ENCODE results near the gene LCN15. TPM values are rescaled to one million over a fixed set of nuclear protein-coding genes. Genes with fewer than 3 reads are reported as not detected.

The LCN15 gene
- total and polyA plus RNA-seq, 2 of the 13 experiments (the other 11 are each of a cell fraction or from before 2014, with no cell fraction given) = 1.3 to 53.7 TPM

DNA sequence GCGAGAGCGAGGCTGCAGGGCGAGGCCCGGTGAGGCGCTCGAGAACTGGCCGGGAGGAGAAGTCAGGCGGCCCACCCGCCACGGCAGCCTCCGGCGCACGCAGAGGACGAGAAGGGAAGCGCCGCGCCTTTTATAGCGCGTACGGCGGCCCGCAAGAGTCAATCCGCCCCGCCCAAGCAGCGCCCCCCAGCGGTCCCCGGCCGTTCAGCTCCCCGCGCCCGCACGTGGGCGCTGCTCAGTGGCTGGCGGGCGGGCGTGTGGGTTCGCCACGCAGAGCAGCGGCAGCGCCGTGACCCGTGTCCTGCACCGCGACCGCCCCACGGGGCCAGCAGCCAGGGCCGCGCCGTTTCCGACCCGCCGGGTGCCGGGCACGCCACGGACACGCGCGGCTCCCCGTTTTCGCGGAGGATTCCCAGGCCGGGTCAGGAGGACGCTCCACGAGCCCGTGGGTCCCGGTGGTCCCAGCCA, 36.2 kb downstream of the LCN15 start (continued):
- TF ChIP-seq, protein P1, sequence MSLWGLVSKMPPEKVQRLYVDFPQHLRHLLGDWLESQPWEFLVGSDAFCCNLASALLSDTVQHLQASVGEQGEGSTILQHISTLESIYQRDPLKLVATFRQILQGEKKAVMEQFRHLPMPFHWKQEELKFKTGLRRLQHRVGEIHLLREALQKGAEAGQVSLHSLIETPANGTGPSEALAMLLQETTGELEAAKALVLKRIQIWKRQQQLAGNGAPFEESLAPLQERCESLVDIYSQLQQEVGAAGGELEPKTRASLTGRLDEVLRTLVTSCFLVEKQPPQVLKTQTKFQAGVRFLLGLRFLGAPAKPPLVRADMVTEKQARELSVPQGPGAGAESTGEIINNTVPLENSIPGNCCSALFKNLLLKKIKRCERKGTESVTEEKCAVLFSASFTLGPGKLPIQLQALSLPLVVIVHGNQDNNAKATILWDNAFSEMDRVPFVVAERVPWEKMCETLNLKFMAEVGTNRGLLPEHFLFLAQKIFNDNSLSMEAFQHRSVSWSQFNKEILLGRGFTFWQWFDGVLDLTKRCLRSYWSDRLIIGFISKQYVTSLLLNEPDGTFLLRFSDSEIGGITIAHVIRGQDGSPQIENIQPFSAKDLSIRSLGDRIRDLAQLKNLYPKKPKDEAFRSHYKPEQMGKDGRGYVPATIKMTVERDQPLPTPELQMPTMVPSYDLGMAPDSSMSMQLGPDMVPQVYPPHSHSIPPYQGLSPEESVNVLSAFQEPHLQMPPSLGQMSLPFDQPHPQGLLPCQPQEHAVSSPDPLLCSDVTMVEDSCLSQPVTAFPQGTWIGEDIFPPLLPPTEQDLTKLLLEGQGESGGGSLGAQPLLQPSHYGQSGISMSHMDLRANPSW (CRISPR knock-in tag; IDR thresholded peaks at IDR 0.05; ENCODE audit: borderline replicate concordance) = no peak
- TF ChIP-seq, protein P2, sequence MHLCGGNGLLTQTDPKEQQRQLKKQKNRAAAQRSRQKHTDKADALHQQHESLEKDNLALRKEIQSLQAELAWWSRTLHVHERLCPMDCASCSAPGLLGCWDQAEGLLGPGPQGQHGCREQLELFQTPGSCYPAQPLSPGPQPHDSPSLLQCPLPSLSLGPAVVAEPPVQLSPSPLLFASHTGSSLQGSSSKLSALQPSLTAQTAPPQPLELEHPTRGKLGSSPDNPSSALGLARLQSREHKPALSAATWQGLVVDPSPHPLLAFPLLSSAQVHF (CRISPR knock-in tag; IDR thresholded peaks at IDR 0.05) = peak; percentile 38; the same call in 1 of the 2 replicates
- TF ChIP-seq, protein P3, sequence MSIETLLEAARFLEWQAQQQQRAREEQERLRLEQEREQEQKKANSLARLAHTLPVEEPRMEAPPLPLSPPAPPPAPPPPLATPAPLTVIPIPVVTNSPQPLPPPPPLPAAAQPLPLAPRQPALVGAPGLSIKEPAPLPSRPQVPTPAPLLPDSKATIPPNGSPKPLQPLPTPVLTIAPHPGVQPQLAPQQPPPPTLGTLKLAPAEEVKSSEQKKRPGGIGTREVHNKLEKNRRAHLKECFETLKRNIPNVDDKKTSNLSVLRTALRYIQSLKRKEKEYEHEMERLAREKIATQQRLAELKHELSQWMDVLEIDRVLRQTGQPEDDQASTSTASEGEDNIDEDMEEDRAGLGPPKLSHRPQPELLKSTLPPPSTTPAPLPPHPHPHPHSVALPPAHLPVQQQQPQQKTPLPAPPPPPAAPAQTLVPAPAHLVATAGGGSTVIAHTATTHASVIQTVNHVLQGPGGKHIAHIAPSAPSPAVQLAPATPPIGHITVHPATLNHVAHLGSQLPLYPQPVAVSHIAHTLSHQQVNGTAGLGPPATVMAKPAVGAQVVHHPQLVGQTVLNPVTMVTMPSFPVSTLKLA (IDR thresholded peaks at IDR 0.05) = no peak; the same call in 1 of the 2 replicates
- TF ChIP-seq, protein P4, sequence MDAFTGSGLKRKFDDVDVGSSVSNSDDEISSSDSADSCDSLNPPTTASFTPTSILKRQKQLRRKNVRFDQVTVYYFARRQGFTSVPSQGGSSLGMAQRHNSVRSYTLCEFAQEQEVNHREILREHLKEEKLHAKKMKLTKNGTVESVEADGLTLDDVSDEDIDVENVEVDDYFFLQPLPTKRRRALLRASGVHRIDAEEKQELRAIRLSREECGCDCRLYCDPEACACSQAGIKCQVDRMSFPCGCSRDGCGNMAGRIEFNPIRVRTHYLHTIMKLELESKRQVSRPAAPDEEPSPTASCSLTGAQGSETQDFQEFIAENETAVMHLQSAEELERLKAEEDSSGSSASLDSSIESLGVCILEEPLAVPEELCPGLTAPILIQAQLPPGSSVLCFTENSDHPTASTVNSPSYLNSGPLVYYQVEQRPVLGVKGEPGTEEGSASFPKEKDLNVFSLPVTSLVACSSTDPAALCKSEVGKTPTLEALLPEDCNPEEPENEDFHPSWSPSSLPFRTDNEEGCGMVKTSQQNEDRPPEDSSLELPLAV (CRISPR knock-in tag; conservative IDR thresholded peaks at IDR 0.05; ENCODE audit: low read depth) = peak; percentile 89; the same call in 1 of the 2 replicates
- TF ChIP-seq, protein P5, sequence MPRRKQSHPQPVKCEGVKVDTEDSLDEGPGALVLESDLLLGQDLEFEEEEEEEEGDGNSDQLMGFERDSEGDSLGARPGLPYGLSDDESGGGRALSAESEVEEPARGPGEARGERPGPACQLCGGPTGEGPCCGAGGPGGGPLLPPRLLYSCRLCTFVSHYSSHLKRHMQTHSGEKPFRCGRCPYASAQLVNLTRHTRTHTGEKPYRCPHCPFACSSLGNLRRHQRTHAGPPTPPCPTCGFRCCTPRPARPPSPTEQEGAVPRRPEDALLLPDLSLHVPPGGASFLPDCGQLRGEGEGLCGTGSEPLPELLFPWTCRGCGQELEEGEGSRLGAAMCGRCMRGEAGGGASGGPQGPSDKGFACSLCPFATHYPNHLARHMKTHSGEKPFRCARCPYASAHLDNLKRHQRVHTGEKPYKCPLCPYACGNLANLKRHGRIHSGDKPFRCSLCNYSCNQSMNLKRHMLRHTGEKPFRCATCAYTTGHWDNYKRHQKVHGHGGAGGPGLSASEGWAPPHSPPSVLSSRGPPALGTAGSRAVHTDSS (CRISPR knock-in tag; conservative IDR thresholded peaks at IDR 0.05) = no peak
- TF ChIP-seq ZNF768 (CRISPR knock-in tag; IDR thresholded peaks at IDR 0.05) (peak; percentile 76; the same call in 1 of the 2 replicates), MAZ (IDR thresholded peaks at IDR 0.05; ENCODE audit: borderline replicate concordance, low read depth, low read length) (peak; percentile 85), MAZ (CRISPR knock-in tag; IDR thresholded peaks at IDR 0.05; ENCODE audit: low read depth) (peak; percentile 96), EHMT2 (IDR thresholded peaks at IDR 0.05; ENCODE audit: borderline replicate concordance, low read depth, low read length) (no peak), HNF4G (IDR thresholded peaks at IDR 0.05; ENCODE audit: borderline replicate concordance, low read depth, low read length) (peak; percentile 45; the same call in 1 of the 2 replicates), HNF4G (CRISPR knock-in tag; IDR thresholded peaks at IDR 0.05; ENCODE audit: borderline replicate concordance, low read depth) (no peak), POGZ (CRISPR knock-in tag; IDR thresholded peaks at IDR 0.05) (peak; percentile 82), ZNF101 (CRISPR knock-in tag; IDR thresholded peaks at IDR 0.05; ENCODE audit: borderline replicate concordance, low read depth) (no peak), ZNF225 (CRISPR knock-in tag; IDR thresholded peaks at IDR 0.05) (no peak; the same call in 1 of the 2 replicates)
- TF ChIP-seq, protein P6, sequence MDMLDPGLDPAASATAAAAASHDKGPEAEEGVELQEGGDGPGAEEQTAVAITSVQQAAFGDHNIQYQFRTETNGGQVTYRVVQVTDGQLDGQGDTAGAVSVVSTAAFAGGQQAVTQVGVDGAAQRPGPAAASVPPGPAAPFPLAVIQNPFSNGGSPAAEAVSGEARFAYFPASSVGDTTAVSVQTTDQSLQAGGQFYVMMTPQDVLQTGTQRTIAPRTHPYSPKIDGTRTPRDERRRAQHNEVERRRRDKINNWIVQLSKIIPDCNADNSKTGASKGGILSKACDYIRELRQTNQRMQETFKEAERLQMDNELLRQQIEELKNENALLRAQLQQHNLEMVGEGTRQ (IDR thresholded peaks at IDR 0.05; ENCODE audit: low read depth, low read length) = no peak
- TF ChIP-seq, protein P6 (CRISPR knock-in tag; IDR thresholded peaks at IDR 0.05; ENCODE audit: borderline replicate concordance) = peak; percentile 51; the same call in 1 of the 2 replicates
- TF ChIP-seq, protein P7, sequence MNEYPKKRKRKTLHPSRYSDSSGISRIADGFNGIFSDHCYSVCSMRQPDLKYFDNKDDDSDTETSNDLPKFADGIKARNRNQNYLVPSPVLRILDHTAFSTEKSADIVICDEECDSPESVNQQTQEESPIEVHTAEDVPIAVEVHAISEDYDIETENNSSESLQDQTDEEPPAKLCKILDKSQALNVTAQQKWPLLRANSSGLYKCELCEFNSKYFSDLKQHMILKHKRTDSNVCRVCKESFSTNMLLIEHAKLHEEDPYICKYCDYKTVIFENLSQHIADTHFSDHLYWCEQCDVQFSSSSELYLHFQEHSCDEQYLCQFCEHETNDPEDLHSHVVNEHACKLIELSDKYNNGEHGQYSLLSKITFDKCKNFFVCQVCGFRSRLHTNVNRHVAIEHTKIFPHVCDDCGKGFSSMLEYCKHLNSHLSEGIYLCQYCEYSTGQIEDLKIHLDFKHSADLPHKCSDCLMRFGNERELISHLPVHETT (CRISPR knock-in tag; conservative IDR thresholded peaks at IDR 0.05) = peak; percentile 82
